ENCODE measurements around the gene MPO.

DNA sequence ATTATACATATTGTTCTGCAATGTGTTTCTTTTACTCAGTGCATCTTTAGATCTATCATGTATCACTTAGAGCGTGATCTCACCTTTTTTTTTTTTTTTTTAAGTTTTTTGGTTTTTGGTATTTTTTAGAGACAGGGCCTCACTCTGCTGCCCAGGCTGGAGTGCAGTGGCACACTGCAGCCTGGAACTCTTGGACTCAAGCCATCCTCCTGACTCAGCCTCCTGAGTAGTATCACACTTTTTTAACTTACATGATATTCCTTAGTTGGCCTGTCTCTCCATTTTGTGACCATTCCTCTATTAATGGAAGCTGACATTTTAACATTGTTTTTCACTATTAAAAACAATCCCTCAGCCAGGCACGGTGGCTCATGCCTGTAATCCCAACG is 4.7 kb upstream of the MPO start:
- TF ChIP-seq NFE2L1 (tag; IDR thresholded peaks at IDR 0.05; ENCODE audit: borderline replicate concordance, low read depth): no peak
- no peak for TF ChIP-seq ZNF217 (CRISPR knock-in tag; IDR thresholded peaks at IDR 0.05)
- TF ChIP-seq, protein P1, sequence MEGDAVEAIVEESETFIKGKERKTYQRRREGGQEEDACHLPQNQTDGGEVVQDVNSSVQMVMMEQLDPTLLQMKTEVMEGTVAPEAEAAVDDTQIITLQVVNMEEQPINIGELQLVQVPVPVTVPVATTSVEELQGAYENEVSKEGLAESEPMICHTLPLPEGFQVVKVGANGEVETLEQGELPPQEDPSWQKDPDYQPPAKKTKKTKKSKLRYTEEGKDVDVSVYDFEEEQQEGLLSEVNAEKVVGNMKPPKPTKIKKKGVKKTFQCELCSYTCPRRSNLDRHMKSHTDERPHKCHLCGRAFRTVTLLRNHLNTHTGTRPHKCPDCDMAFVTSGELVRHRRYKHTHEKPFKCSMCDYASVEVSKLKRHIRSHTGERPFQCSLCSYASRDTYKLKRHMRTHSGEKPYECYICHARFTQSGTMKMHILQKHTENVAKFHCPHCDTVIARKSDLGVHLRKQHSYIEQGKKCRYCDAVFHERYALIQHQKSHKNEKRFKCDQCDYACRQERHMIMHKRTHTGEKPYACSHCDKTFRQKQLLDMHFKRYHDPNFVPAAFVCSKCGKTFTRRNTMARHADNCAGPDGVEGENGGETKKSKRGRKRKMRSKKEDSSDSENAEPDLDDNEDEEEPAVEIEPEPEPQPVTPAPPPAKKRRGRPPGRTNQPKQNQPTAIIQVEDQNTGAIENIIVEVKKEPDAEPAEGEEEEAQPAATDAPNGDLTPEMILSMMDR (IDR thresholded peaks at IDR 0.05 in 2 of 3, conservative IDR thresholded peaks at IDR 0.05 in 1 of 3; ENCODE audit: insufficient read depth in 2 of 3, low read depth in 1 of 3, low read length in 3 of 3): no peak
- no peak for TF ChIP-seq FOXK1 (CRISPR knock-in tag; IDR thresholded peaks at IDR 0.05; ENCODE audit: borderline replicate concordance)
- TF ChIP-seq, protein P2, sequence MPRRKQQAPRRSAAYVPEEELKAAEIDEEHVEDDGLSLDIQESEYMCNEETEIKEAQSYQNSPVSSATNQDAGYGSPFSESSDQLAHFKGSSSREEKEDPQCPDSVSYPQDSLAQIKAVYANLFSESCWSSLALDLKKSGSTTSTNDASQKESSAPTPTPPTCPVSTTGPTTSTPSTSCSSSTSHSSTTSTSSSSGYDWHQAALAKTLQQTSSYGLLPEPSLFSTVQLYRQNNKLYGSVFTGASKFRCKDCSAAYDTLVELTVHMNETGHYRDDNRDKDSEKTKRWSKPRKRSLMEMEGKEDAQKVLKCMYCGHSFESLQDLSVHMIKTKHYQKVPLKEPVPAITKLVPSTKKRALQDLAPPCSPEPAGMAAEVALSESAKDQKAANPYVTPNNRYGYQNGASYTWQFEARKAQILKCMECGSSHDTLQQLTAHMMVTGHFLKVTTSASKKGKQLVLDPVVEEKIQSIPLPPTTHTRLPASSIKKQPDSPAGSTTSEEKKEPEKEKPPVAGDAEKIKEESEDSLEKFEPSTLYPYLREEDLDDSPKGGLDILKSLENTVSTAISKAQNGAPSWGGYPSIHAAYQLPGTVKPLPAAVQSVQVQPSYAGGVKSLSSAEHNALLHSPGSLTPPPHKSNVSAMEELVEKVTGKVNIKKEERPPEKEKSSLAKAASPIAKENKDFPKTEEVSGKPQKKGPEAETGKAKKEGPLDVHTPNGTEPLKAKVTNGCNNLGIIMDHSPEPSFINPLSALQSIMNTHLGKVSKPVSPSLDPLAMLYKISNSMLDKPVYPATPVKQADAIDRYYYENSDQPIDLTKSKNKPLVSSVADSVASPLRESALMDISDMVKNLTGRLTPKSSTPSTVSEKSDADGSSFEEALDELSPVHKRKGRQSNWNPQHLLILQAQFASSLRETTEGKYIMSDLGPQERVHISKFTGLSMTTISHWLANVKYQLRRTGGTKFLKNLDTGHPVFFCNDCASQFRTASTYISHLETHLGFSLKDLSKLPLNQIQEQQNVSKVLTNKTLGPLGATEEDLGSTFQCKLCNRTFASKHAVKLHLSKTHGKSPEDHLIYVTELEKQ (CRISPR knock-in tag; IDR thresholded peaks at IDR 0.05): no peak
- TF ChIP-seq GATA2 (CRISPR knock-in tag; IDR thresholded peaks at IDR 0.05): no peak
- TF ChIP-seq ZNF57 (CRISPR knock-in tag; IDR thresholded peaks at IDR 0.05): no peak
- TF ChIP-seq POLR3G (IDR thresholded peaks at IDR 0.05; ENCODE audit: extremely low read depth, insufficient read length, insufficient replicate concordance): no peak
- no peak for TF ChIP-seq ETV1 (tag; conservative IDR thresholded peaks at IDR 0.05; ENCODE audit: low read depth)
